Activated naive CD4-positive, alpha-beta T cell treated with anti-CD3 and anti-CD28 coated beads, Interleukin-2, amount 50 U/mL, for 24 hours (primary cell): ENCODE results near the gene PTGES.
A peak's percentile ranks its signal among the peaks of the same experiment; 100 is the strongest.

Experiments used
- H3K27ac Mint-ChIP-seq: one replicate; pipeline ENCODE4 v1.8.0; 2021; ENCODE audit warnings: mild to moderate bottlenecking, mixed read lengths
- H3K27me3 Mint-ChIP-seq: one replicate; pipeline ENCODE4 v1.8.0; 2021; ENCODE audit warnings: mixed read lengths
- H3K36me3 Mint-ChIP-seq: one replicate; pipeline ENCODE4 v1.8.0; 2021; ENCODE audit warnings: mixed read lengths
- H3K4me1 Mint-ChIP-seq: one replicate; pipeline ENCODE4 v1.8.0; 2021; ENCODE audit warnings: mixed read lengths
- H3K4me3 Mint-ChIP-seq: one replicate; pipeline ENCODE4 v1.8.0; 2021; ENCODE audit warnings: mild to moderate bottlenecking, mixed read lengths
- H3K9me3 Mint-ChIP-seq: one replicate; pipeline ENCODE4 v1.8.0; 2021; ENCODE audit warnings: mixed read lengths

Gene PTGES

GRCh38 chr9:129719135-129719534, 33.7 kb downstream of the PTGES start:
- Mint-ChIP-seq H3K9me3 (no peaks in the 10 kb centered on the region), H3K4me1 (no peaks in the 10 kb centered on the region), H3K4me3 (no peak overlapping the region)

GRCh38 chr9:129718647-129719046, 34.2 kb downstream of the PTGES start:
- Mint-ChIP-seq H3K4me3 (no peak overlapping the region), H3K36me3 (no peaks in the 10 kb centered on the region), H3K27ac (no peak overlapping the region), H3K27me3 (peaks cover 1% of the 10 kb centered on the region), H3K9me3 (no peaks in the 10 kb centered on the region), H3K4me1 (no peaks in the 10 kb centered on the region)

More at GRCh38 chr9:129719135-129719534, 33.7 kb downstream of the PTGES start:
- no peaks in the 10 kb centered on the region for H3K36me3 Mint-ChIP-seq
- H3K27ac Mint-ChIP-seq = no peak overlapping the region
- peaks cover 1% of the 10 kb centered on the region for H3K27me3 Mint-ChIP-seq

- H3K4me3 Mint-ChIP-seq = no peak overlapping the region
- no peaks in the 10 kb centered on the region for H3K36me3 Mint-ChIP-seq
- H3K4me1 Mint-ChIP-seq = peaks cover 2% of the 10 kb centered on the region
- H3K27ac Mint-ChIP-seq = no peak overlapping the region
- no peaks in the 10 kb centered on the region for H3K9me3 Mint-ChIP-seq
- H3K27me3 Mint-ChIP-seq = peaks cover 1% of the 10 kb centered on the region
These were observed 34.9 kb downstream of the PTGES start for GRCh38 chr9:129717991-129718390.

- H3K9me3 Mint-ChIP-seq = no peaks in the 10 kb centered on the region
- H3K27me3 Mint-ChIP-seq = peaks cover 1% of the 10 kb centered on the region
- H3K4me3 Mint-ChIP-seq = no peak overlapping the region
- H3K4me1 Mint-ChIP-seq = peaks cover 13% of the 10 kb centered on the region
- no peak overlapping the region for H3K27ac Mint-ChIP-seq
- H3K36me3 Mint-ChIP-seq = no peaks in the 10 kb centered on the region
These were observed 36.8 kb downstream of the PTGES start for GRCh38 chr9:129716091-129716490.

- no peaks in the 10 kb centered on the region for H3K36me3 Mint-ChIP-seq
- peaks cover 1% of the 10 kb centered on the region for H3K27me3 Mint-ChIP-seq
- no peaks in the 10 kb centered on the region for H3K9me3 Mint-ChIP-seq
- no peak overlapping the region for H3K4me3 Mint-ChIP-seq
- H3K27ac Mint-ChIP-seq = no peak overlapping the region
- H3K4me1 Mint-ChIP-seq = peaks cover 13% of the 10 kb centered on the region
These were observed 38.3 kb downstream of the PTGES start for GRCh38 chr9:129714511-129715061.

GRCh38 chr9:129713402-129713679, 39.5 kb downstream of the PTGES start:
- Mint-ChIP-seq H3K27me3 (peaks cover 1% of the 10 kb centered on the region), H3K9me3 (no peaks in the 10 kb centered on the region), H3K4me1 (peaks cover 13% of the 10 kb centered on the region), H3K36me3 (no peaks in the 10 kb centered on the region), H3K27ac (no peak overlapping the region), H3K4me3 (no peak overlapping the region)

- H3K4me3 Mint-ChIP-seq = no peak overlapping the region
- no peaks in the 10 kb centered on the region for H3K9me3 Mint-ChIP-seq
- no peak overlapping the region for H3K27ac Mint-ChIP-seq
- no peaks in the 10 kb centered on the region for H3K36me3 Mint-ChIP-seq
- peaks cover 1% of the 10 kb centered on the region for H3K27me3 Mint-ChIP-seq
- H3K4me1 Mint-ChIP-seq = peaks cover 13% of the 10 kb centered on the region
These were observed 40.0 kb downstream of the PTGES start for GRCh38 chr9:129712634-129713401.

- Mint-ChIP-seq H3K4me1 (peaks cover 13% of the 10 kb centered on the region), H3K27ac (no peak overlapping the region), H3K9me3 (no peaks in the 10 kb centered on the region), H3K27me3 (no peaks in the 10 kb centered on the region), H3K36me3 (no peaks in the 10 kb centered on the region), H3K4me3 (no peak overlapping the region)
These were observed 42.7 kb downstream of the PTGES start for GRCh38 chr9:129710169-129710453.

- H3K27ac Mint-ChIP-seq = no peak overlapping the region
- peaks cover 13% of the 10 kb centered on the region for H3K4me1 Mint-ChIP-seq
- H3K9me3 Mint-ChIP-seq = no peaks in the 10 kb centered on the region
- no peaks in the 10 kb centered on the region for H3K27me3 Mint-ChIP-seq
- H3K36me3 Mint-ChIP-seq = no peaks in the 10 kb centered on the region
- no peak overlapping the region for H3K4me3 Mint-ChIP-seq
These were observed 43.2 kb downstream of the PTGES start for GRCh38 chr9:129709438-129710168.

GRCh38 chr9:129708793-129709192, 44.0 kb downstream of the PTGES start:
- H3K36me3 Mint-ChIP-seq = no peaks in the 10 kb centered on the region
- H3K4me3 Mint-ChIP-seq = no peak overlapping the region
- no peak overlapping the region for H3K27ac Mint-ChIP-seq
- no peaks in the 10 kb centered on the region for H3K27me3 Mint-ChIP-seq
- H3K9me3 Mint-ChIP-seq = no peaks in the 10 kb centered on the region
- peaks cover 13% of the 10 kb centered on the region for H3K4me1 Mint-ChIP-seq

GRCh38 chr9:129704807-129705206, 48.0 kb downstream of the PTGES start:
- no peaks in the 10 kb centered on the region for H3K4me1 Mint-ChIP-seq
- H3K27me3 Mint-ChIP-seq = no peaks in the 10 kb centered on the region
- no peak overlapping the region for H3K27ac Mint-ChIP-seq
- no peaks in the 10 kb centered on the region for H3K36me3 Mint-ChIP-seq
- H3K9me3 Mint-ChIP-seq = no peaks in the 10 kb centered on the region
- H3K4me3 Mint-ChIP-seq = no peak overlapping the region

- Mint-ChIP-seq H3K27ac (peak overlapping the region; percentile 55), H3K9me3 (no peaks in the 10 kb centered on the region), H3K4me1 (no peaks in the 10 kb centered on the region), H3K4me3 (no peak overlapping the region), H3K36me3 (no peaks in the 10 kb centered on the region), H3K27me3 (peaks cover 4% of the 10 kb centered on the region)
These were observed 49.0 kb downstream of the PTGES start for GRCh38 chr9:129703667-129704355.

- peaks cover 5% of the 10 kb centered on the region for H3K27me3 Mint-ChIP-seq
- H3K4me3 Mint-ChIP-seq = no peak overlapping the region
- no peaks in the 10 kb centered on the region for H3K36me3 Mint-ChIP-seq
- no peaks in the 10 kb centered on the region for H3K9me3 Mint-ChIP-seq
- H3K27ac Mint-ChIP-seq = no peak overlapping the region
- H3K4me1 Mint-ChIP-seq = no peaks in the 10 kb centered on the region
These were observed 50.0 kb downstream of the PTGES start for GRCh38 chr9:129702589-129703520.

GRCh38 chr9:129701549-129701948, 51.3 kb downstream of the PTGES start:
- no peak overlapping the region for H3K4me3 Mint-ChIP-seq
- peaks cover 3% of the 10 kb centered on the region for H3K4me1 Mint-ChIP-seq
- H3K27me3 Mint-ChIP-seq = peaks cover 7% of the 10 kb centered on the region
- no peaks in the 10 kb centered on the region for H3K36me3 Mint-ChIP-seq
- H3K27ac Mint-ChIP-seq = no peak overlapping the region
- H3K9me3 Mint-ChIP-seq = no peaks in the 10 kb centered on the region

- H3K27ac Mint-ChIP-seq = no peak overlapping the region
- no peaks in the 10 kb centered on the region for H3K36me3 Mint-ChIP-seq
- H3K4me1 Mint-ChIP-seq = peaks cover 3% of the 10 kb centered on the region
- H3K4me3 Mint-ChIP-seq = no peak overlapping the region
- H3K27me3 Mint-ChIP-seq = peaks cover 7% of the 10 kb centered on the region
- H3K9me3 Mint-ChIP-seq = no peaks in the 10 kb centered on the region
These were observed 51.8 kb downstream of the PTGES start for GRCh38 chr9:129701054-129701453.
